AG09319 (cell line): ENCODE measurements around the gene TBC1D22A.

Experiments
- DNase-seq: peaks from one replicate; pipeline ENCODE4 v3.0.0-alpha.2; 2010; ENCODE audit warnings: low read depth; ENCODE audit errors: extremely low read depth
- CTCF ChIP-seq: IDR thresholded peaks from 2 replicates; pipeline ENCODE4 v1.5.1; 2011; ENCODE audit warnings: low read depth, mild to moderate bottlenecking, inconsistent platforms, low read length, moderate library complexity

TBC1D22A gene

GRCh38 chr22:46941968-46942798 is 179.7 kb downstream of the TBC1D22A start:
- peak; percentile 27 for DNase-seq
- no peak for TF ChIP-seq CTCF

- TF ChIP-seq CTCF, result no peak
- DNase-seq, result no peak
Observed at GRCh38 chr22:46942799-46943785, 180.6 kb downstream of the TBC1D22A start.

GRCh38 chr22:46945481-46945880 is 183.0 kb downstream of the TBC1D22A start:
- DNase-seq, result no peak

GRCh38 chr22:46946383-46946962 is 184.0 kb downstream of the TBC1D22A start:
- no peak for TF ChIP-seq CTCF
- DNase-seq, result no peak

More at GRCh38 chr22:46945481-46945880, 183.0 kb downstream of the TBC1D22A start:
- TF ChIP-seq CTCF, result no peak

- no peak for TF ChIP-seq CTCF
- no peak for DNase-seq
Observed at GRCh38 chr22:46947516-46948257, 185.2 kb downstream of the TBC1D22A start.

- TF ChIP-seq CTCF, result no peak
- no peak for DNase-seq
Observed at GRCh38 chr22:46948411-46949144, 186.1 kb downstream of the TBC1D22A start.
